Trophoblast cell (in vitro differentiated cells and primary cell): ENCODE data around the gene ATP23.
A peak's percentile ranks its signal among the peaks of the same experiment; 100 is the strongest.

Source experiments
- DNase-seq, 2 donors: peaks; one replicate each; pipeline ENCODE4 v3.0.0-alpha.2; 2016
- H2AFZ ChIP-seq: 2 replicates; pipeline ENCODE4 v1.6.1; 2013; ENCODE audit warnings: low read length, moderate library complexity, mild to moderate bottlenecking; ENCODE audit not compliant: insufficient read depth, poor library complexity
- H2AK5ac ChIP-seq: 2 replicates; pipeline ENCODE4 v1.6.1; 2013; ENCODE audit warnings: mild to moderate bottlenecking, low read length
- H2BK120ac ChIP-seq: 2 replicates; pipeline ENCODE4 v1.6.1; 2013; ENCODE audit warnings: low read length, mild to moderate bottlenecking, moderate library complexity; ENCODE audit not compliant: insufficient read depth, poor library complexity
- H2BK12ac ChIP-seq: 2 replicates; pipeline ENCODE4 v1.6.1; 2013; ENCODE audit warnings: mild to moderate bottlenecking, low read length, moderate library complexity
- H2BK5ac ChIP-seq: 2 replicates; pipeline ENCODE4 v1.6.1; 2013; ENCODE audit warnings: low read length, low read depth, moderate library complexity, mild to moderate bottlenecking; ENCODE audit not compliant: poor library complexity
- H3K14ac ChIP-seq: 2 replicates; pipeline ENCODE4 v1.6.1; 2013; ENCODE audit warnings: mild to moderate bottlenecking, low read length
- H3K18ac ChIP-seq: 2 replicates; pipeline ENCODE4 v1.6.1; 2013; ENCODE audit warnings: mild to moderate bottlenecking, low read length
- H3K23ac ChIP-seq: 2 replicates; pipeline ENCODE4 v1.6.1; 2013; ENCODE audit warnings: low read length
- H3K27ac ChIP-seq: 2 replicates; pipeline ENCODE4 v1.5.1; 2013; ENCODE audit warnings: low read depth, mild to moderate bottlenecking, inconsistent platforms, low read length, moderate library complexity
- H3K27me3 ChIP-seq: 2 replicates; pipeline ENCODE4 v1.6.1; 2013; ENCODE audit warnings: inconsistent platforms, mild to moderate bottlenecking, low read length, moderate library complexity; ENCODE audit not compliant: insufficient read depth
- H3K36me3 ChIP-seq, 2 experiments: 1 replicate in 1 of 2; 2 replicates in 1 of 2; pipeline ENCODE4 v1.6.1; 2013; ENCODE audit warnings: low read length in 2 of 2, mild to moderate bottlenecking in 2 of 2, moderate library complexity in 1 of 2; ENCODE audit not compliant: insufficient read depth in 2 of 2, control insufficient read depth in 1 of 2
- H3K4ac ChIP-seq: 2 replicates; pipeline ENCODE4 v1.6.1; 2013; ENCODE audit warnings: low read depth, mild to moderate bottlenecking, low read length, moderate library complexity
- H3K4me1 ChIP-seq, 2 experiments: 1 replicate in 1 of 2; 2 replicates in 1 of 2; pipeline ENCODE4 v1.6.1; 2013; ENCODE audit warnings: low read length in 2 of 2, mild to moderate bottlenecking in 2 of 2, moderate library complexity in 1 of 2; ENCODE audit not compliant: insufficient read depth in 2 of 2, control insufficient read depth in 1 of 2
- H3K4me2 ChIP-seq: 2 replicates; pipeline ENCODE4 v1.6.1; 2013; ENCODE audit warnings: inconsistent platforms, mild to moderate bottlenecking, low read length, moderate library complexity
- H3K4me3 ChIP-seq: 2 replicates; pipeline ENCODE4 v1.5.1; 2013; ENCODE audit warnings: mild to moderate bottlenecking, low read depth, low read length, inconsistent platforms
- H3K79me1 ChIP-seq: one replicate; pipeline ENCODE4 v1.6.1; 2013; ENCODE audit warnings: low read length
- H3K79me2 ChIP-seq: 2 replicates; pipeline ENCODE4 v1.6.1; 2013; ENCODE audit warnings: low read length, mild to moderate bottlenecking; ENCODE audit not compliant: control insufficient read depth, insufficient read depth, poor library complexity
- H3K9ac ChIP-seq: 2 replicates; pipeline ENCODE4 v1.6.1; 2013; ENCODE audit warnings: mild to moderate bottlenecking, low read length
- H3K9me3 ChIP-seq: 2 replicates; pipeline ENCODE4 v1.6.1; 2013; ENCODE audit warnings: low read depth, mild to moderate bottlenecking, control low read depth, inconsistent platforms, low read length; ENCODE audit not compliant: insufficient read depth
- H4K12ac ChIP-seq: 2 replicates; pipeline ENCODE4 v1.6.1; 2013; ENCODE audit warnings: low read depth, mild to moderate bottlenecking, low read length, moderate library complexity
- H4K8ac ChIP-seq: 2 replicates; pipeline ENCODE4 v1.6.1; 2013; ENCODE audit warnings: low read depth, mild to moderate bottlenecking, low read length, moderate library complexity
- H4K91ac ChIP-seq: one replicate; pipeline ENCODE4 v1.6.1; 2013; ENCODE audit warnings: low read depth, mild to moderate bottlenecking, low read length, moderate library complexity
- WGBS: extraction: QIAGEN DNeasy Blood & Tissue Kit; methylation state at CpG from one replicate; pipeline ENCODE4 v1.1.7; 2013; ENCODE audit warnings: missing lambda C conversion rate; ENCODE audit not compliant: insufficient read length, insufficient coverage; ENCODE audit errors: extremely low coverage; 5-methylcytosine and 5-hydroxymethylcytosine counted together

ATP23 gene

DNA sequence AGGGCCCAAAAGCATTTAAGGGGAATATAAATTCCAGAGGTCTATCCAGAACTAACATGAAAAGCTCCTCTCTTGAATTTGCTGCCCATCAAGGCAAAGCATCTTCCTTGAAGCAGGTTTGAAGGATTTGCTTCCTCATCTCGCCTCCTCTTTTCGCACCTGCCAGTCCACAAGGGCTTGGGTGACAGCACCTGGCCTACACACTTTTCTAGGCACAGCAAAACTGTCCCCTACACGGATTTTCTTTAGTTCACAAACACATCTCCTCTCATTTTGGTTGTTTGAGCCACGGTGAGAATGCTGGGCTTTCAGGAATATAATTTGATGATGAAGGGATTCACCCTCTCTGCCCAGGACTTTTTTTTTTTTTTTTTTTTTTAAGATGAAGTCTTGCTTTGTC lies 36.9 kb upstream of the ATP23 start:
- H3K27ac ChIP-seq = no peak overlapping the region
- H2BK12ac ChIP-seq = no peak overlapping the region
- DNase-seq = no peak
- H3K23ac ChIP-seq = no peak overlapping the region
- H4K12ac ChIP-seq = no peak overlapping the region
- WGBS = no CpG with 5 or more reads among the region's 4 CpGs
- no peak overlapping the region for H2AFZ ChIP-seq
- H3K18ac ChIP-seq = no peak overlapping the region
- H4K91ac ChIP-seq = no peak overlapping the region
- H3K9me3 ChIP-seq = no peaks in the 10 kb centered on the region
- H3K4me3 ChIP-seq = no peak overlapping the region
- no peaks in the 10 kb centered on the region for H3K27me3 ChIP-seq
- H3K4me1 ChIP-seq = no peaks in the 10 kb centered on the region
- H3K14ac ChIP-seq = no peak overlapping the region
- H2BK120ac ChIP-seq = no peak overlapping the region
- H3K4me2 ChIP-seq = no peak overlapping the region
- H3K36me3 ChIP-seq = no peaks in the 10 kb centered on the region
- H3K79me1 ChIP-seq = no peaks in the 10 kb centered on the region
- no peak overlapping the region for H2AK5ac ChIP-seq
- no peak overlapping the region for H3K4ac ChIP-seq
- no peak overlapping the region for H2BK5ac ChIP-seq
- no peak overlapping the region for H3K9ac ChIP-seq
- no peak overlapping the region for H4K8ac ChIP-seq
- H3K79me2 ChIP-seq = no peaks in the 10 kb centered on the region

DNA sequence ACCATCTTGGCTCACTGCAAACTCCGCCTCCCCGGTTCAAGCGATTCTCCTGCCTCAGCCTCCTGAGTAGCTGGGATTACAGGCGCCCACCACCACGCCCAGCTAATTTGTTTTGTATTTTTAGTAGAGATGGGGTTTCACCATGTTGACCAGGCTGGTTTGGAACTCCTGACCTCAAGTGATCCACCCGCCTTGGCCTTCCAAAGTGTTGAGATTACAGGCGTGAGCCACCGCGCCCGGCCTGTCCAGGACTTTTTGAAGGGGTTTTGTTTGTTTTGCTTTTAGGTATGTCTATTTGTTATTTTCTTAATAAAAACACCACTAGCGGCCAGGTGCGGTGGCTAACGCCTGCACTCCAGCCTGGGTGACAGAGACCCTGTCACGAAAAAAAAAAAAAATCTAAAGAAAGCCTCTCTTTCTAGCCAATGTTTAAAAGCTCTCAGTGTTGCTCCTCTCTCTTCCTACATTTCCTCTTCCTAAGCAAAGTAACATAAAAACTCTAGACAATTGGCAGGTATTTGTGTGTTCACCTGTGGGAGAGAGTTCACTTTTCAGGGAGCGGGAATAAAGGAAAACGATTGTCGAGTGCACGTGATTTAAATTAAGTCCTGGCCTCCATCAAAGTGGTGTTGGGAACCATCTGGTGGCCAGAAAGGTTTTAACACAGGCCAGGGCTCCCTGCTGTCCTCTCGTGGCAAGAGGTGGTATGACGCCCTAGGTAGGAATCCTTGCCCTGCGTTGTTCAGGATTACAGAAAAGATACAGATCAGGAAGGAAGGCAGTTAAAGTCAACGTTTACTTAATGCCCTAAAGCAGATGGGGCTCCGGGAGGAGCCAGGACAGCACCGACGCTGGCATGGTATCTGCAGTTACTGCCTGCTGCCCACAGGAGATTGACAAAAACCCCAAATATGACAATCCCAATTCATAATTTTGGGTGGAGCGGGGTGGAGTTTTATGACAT lies 36.2 kb upstream of the ATP23 start:
- Histone ChIP-seq H3K9me3 (no peaks in the 10 kb centered on the region), H3K4me2 (no peak overlapping the region), H3K23ac (no peak overlapping the region)

DNA sequence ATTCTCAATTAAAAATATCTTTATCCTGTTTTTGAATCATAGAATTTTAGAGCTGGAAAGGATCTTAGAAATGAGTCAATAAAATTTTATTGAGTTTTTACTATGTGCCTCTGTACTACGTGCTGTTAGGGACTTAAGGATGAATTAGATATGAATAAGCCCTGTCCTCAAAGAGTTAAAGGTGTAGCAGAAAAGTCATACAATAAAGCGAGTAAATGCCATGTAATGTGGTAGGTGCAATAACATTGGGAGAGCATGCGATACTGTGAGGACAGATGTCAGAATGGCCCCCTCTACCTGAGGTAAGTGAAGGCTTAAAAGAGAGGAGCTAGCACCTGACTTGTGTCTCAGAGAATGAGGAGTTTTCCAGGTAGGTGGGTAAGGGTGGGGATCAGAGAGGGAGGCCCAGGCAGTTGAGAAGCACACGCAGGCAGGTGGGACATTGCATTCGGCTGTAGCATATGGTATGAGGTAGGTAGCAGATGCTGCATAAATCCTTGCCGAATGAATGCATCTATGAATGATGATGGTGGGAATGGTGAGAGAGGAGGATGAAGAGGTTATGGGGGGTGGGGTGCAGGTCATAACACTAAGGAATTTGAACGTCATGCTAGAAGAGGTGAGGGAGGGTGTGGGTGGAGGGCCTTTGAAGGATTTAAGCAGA lies 35.4 kb upstream of the ATP23 start:
- no peak overlapping the region for H3K4ac ChIP-seq
- DNase-seq = no peak
- H3K4me3 ChIP-seq = no peak overlapping the region
- no peaks in the 10 kb centered on the region for H3K79me1 ChIP-seq
- H4K12ac ChIP-seq = no peak overlapping the region
- no peak overlapping the region for H4K8ac ChIP-seq
- no peak overlapping the region for H2BK12ac ChIP-seq
- H3K27me3 ChIP-seq = no peaks in the 10 kb centered on the region
- no peak overlapping the region for H3K23ac ChIP-seq
- no peak overlapping the region for H3K9ac ChIP-seq
- no peaks in the 10 kb centered on the region for H3K79me2 ChIP-seq
- H4K91ac ChIP-seq = no peak overlapping the region
- H3K36me3 ChIP-seq = no peaks in the 10 kb centered on the region
- H3K9me3 ChIP-seq = no peaks in the 10 kb centered on the region
- H3K4me1 ChIP-seq = no peaks in the 10 kb centered on the region
- H2BK120ac ChIP-seq = no peak overlapping the region
- no peak overlapping the region for H3K4me2 ChIP-seq
- no peak overlapping the region for H2BK5ac ChIP-seq
- no CpG with 5 or more reads among the region's 7 CpGs for WGBS
- H2AK5ac ChIP-seq = no peak overlapping the region
- H3K27ac ChIP-seq = no peak overlapping the region
- H2AFZ ChIP-seq = no peak overlapping the region
- H3K18ac ChIP-seq = no peak overlapping the region
- no peak overlapping the region for H3K14ac ChIP-seq

More for the DNA sequence above, 36.2 kb upstream of the ATP23 start:
- no CpG with 5 or more reads among the region's 26 CpGs for WGBS
- Histone ChIP-seq H3K18ac (no peak overlapping the region), H3K14ac (no peak overlapping the region), H3K79me1 (no peaks in the 10 kb centered on the region), H2BK120ac (no peak overlapping the region), H2BK12ac (no peak overlapping the region), H4K8ac (no peak overlapping the region), H3K27ac (no peak overlapping the region), H3K4me1 (no peaks in the 10 kb centered on the region), H4K12ac (no peak overlapping the region), H2AK5ac (no peak overlapping the region), H3K9ac (no peak overlapping the region), H2AFZ (no peak overlapping the region), H3K79me2 (no peaks in the 10 kb centered on the region), H2BK5ac (no peak overlapping the region), H3K27me3 (no peaks in the 10 kb centered on the region), H4K91ac (no peak overlapping the region), H3K36me3 (no peaks in the 10 kb centered on the region), H3K4ac (no peak overlapping the region), H3K4me3 (no peak overlapping the region)
- DNase-seq = peak; percentile 91 to 95

DNA sequence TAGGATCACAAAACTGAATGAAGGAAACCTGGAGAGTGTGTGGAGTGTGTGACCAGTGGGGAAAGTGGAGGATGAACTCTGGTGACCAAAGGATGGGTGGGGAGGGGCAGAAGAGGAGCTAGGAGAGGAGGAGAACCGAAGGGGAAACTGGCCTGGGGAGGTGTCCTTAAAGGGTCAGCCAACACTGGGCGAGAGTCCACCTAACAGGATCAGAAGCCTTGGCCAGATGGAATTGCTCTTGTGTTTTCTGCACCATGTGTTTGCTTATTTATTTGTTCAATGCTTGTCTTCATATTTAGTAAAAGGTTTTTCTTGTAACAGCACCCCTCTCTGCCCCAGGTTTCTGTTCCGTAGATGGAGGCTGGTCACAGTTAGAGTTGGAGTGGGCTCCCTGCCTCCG lies 34.5 kb upstream of the ATP23 start:
- no peak overlapping the region for H2AK5ac ChIP-seq
- H2BK5ac ChIP-seq = no peak overlapping the region
- no peak overlapping the region for H2AFZ ChIP-seq
- no peak overlapping the region for H4K91ac ChIP-seq
- DNase-seq = no peak
- no peaks in the 10 kb centered on the region for H3K36me3 ChIP-seq
- H2BK120ac ChIP-seq = no peak overlapping the region
- H3K79me1 ChIP-seq = no peaks in the 10 kb centered on the region
- H3K4ac ChIP-seq = no peak overlapping the region
- no peaks in the 10 kb centered on the region for H3K27me3 ChIP-seq
- H3K18ac ChIP-seq = no peak overlapping the region
- H2BK12ac ChIP-seq = no peak overlapping the region
- no peak overlapping the region for H3K9ac ChIP-seq
- no peak overlapping the region for H3K27ac ChIP-seq
- H3K23ac ChIP-seq = no peak overlapping the region
- H3K79me2 ChIP-seq = no peaks in the 10 kb centered on the region
- no peaks in the 10 kb centered on the region for H3K4me1 ChIP-seq
- H3K9me3 ChIP-seq = no peaks in the 10 kb centered on the region
- no peak overlapping the region for H4K8ac ChIP-seq
- H3K14ac ChIP-seq = no peak overlapping the region
- no CpG with 5 or more reads among the region's 4 CpGs for WGBS
- H3K4me2 ChIP-seq = no peak overlapping the region
- no peak overlapping the region for H4K12ac ChIP-seq
- H3K4me3 ChIP-seq = no peak overlapping the region
